Measurements from ENCODE around the gene NUP153.

NUP153 gene

GRCh38 chr6:17656644-17657043, 50.1 kb downstream of the NUP153 start:
- DNase-seq, result no peak

- DNase-seq, result no peak
Measured at GRCh38 chr6:17656092-17656491, 50.6 kb downstream of the NUP153 start.

GRCh38 chr6:17653198-17653882, 53.4 kb downstream of the NUP153 start:
- DNase-seq, result no peak

GRCh38 chr6:17650656-17651309, 55.9 kb downstream of the NUP153 start:
- no peak for DNase-seq

- DNase-seq, result no peak
Measured at GRCh38 chr6:17648745-17649144, 58.0 kb downstream of the NUP153 start.

- DNase-seq, result no peak
Measured at GRCh38 chr6:17640477-17640917, 66.2 kb downstream of the NUP153 start.

- DNase-seq, result no peak
Measured at GRCh38 chr6:17638212-17638715, 68.5 kb downstream of the NUP153 start.

GRCh38 chr6:17635568-17635967, 71.2 kb downstream of the NUP153 start:
- DNase-seq, result no peak

GRCh38 chr6:17633465-17634188, 73.1 kb downstream of the NUP153 start:
- no peak for DNase-seq

- no peak for DNase-seq
Measured at GRCh38 chr6:17632934-17633333, 73.8 kb downstream of the NUP153 start.

- no peak for DNase-seq
Measured at GRCh38 chr6:17630511-17631073, 76.1 kb downstream of the NUP153 start.

GRCh38 chr6:17629824-17630510, 76.8 kb downstream of the NUP153 start:
- DNase-seq, result no peak

GRCh38 chr6:17628873-17629272, 77.9 kb downstream of the NUP153 start:
- no peak for DNase-seq

GRCh38 chr6:17624396-17624795, 82.3 kb downstream of the NUP153 start:
- DNase-seq, result no peak

- DNase-seq, result no peak
Measured at GRCh38 chr6:17622144-17622543, 84.6 kb downstream of the NUP153 start.

- no peak for DNase-seq
Measured at GRCh38 chr6:17621003-17621402, 85.7 kb downstream of the NUP153 start.

- no peak for DNase-seq
Measured at GRCh38 chr6:17615794-17616193, 90.9 kb downstream of the NUP153 start.

GRCh38 chr6:17612048-17612447, 94.7 kb downstream of the NUP153 start:
- DNase-seq, result no peak

GRCh38 chr6:17610835-17611234, 95.9 kb downstream of the NUP153 start:
- DNase-seq, result no peak

GRCh38 chr6:17606606-17607005, 100.1 kb downstream of the NUP153 start:
- no peak for DNase-seq

- DNase-seq, result no peak
Measured at GRCh38 chr6:17602888-17603287, 103.8 kb downstream of the NUP153 start.

- DNase-seq, result no peak
Measured at GRCh38 chr6:17601386-17601703, 105.4 kb downstream of the NUP153 start.

All from midbrain (tissue), 1 donor.